Ishikawa (cell line): ENCODE measurements around the gene FLNC.
A peak's percentile ranks its signal among the peaks of the same experiment; 100 is the strongest.

Source experiments
- CEBPB ChIP-seq: IDR thresholded peaks from 2 replicates; pipeline ENCODE4 v1.6.1; 2012
- CREB1 ChIP-seq: IDR thresholded peaks from 2 replicates; pipeline ENCODE4 v1.6.1; 2012; ENCODE audit warnings: low read depth
- EGR1 ChIP-seq: IDR thresholded peaks from 2 replicates; pipeline ENCODE4 v1.6.1; 2012
- EP300 ChIP-seq: IDR thresholded peaks from 2 replicates; pipeline ENCODE4 v1.6.1; 2012; ENCODE audit warnings: borderline replicate concordance
- FOXM1 ChIP-seq: IDR thresholded peaks from 2 replicates; pipeline ENCODE4 v1.6.1; 2012; ENCODE audit warnings: low read depth, borderline replicate concordance
- NFIC ChIP-seq: IDR thresholded peaks from 2 replicates; pipeline ENCODE4 v1.6.1; 2012
- RAD21 ChIP-seq: IDR thresholded peaks from 2 replicates; pipeline ENCODE4 v1.6.1; 2012; ENCODE audit warnings: low read depth
- TAF1 ChIP-seq: IDR thresholded peaks from 2 replicates; pipeline ENCODE4 v1.6.1; 2012; ENCODE audit warnings: low read depth, mild to moderate bottlenecking
- TCF12 ChIP-seq: IDR thresholded peaks from 2 replicates; pipeline ENCODE4 v1.6.1; 2012; ENCODE audit warnings: low read depth
- TEAD4 ChIP-seq: IDR thresholded peaks from 2 replicates; pipeline ENCODE4 v1.6.1; 2012
- USF1 ChIP-seq: IDR thresholded peaks from 2 replicates; pipeline ENCODE4 v1.6.1; 2012
- YY1 ChIP-seq: IDR thresholded peaks from 2 replicates; pipeline ENCODE4 v1.6.1; 2012; ENCODE audit warnings: low read depth
- ZBTB7A ChIP-seq: IDR thresholded peaks from 2 replicates; pipeline ENCODE4 v1.6.1; 2012; ENCODE audit warnings: low read depth
- TF ChIP-seq, protein P1 (sequence below): IDR thresholded peaks from 2 replicates; pipeline ENCODE4 v1.6.1; 2012
- TF ChIP-seq, protein P2 (sequence below): IDR thresholded peaks from 2 replicates; pipeline ENCODE4 v1.6.1; 2012; ENCODE audit warnings: low read depth, mild to moderate bottlenecking

Gene FLNC

GRCh38 chr7:128793181-128793547, 37.0 kb upstream of the FLNC start:
- TF ChIP-seq CEBPB (no peak), NFIC (no peak), FOXM1 (no peak), TAF1 (no peak), USF1 (no peak), RAD21 (no peak), TEAD4 (no peak), TCF12 (no peak), EGR1 (no peak), YY1 (no peak), CREB1 (no peak), ZBTB7A (no peak)
- TF ChIP-seq, protein P1, sequence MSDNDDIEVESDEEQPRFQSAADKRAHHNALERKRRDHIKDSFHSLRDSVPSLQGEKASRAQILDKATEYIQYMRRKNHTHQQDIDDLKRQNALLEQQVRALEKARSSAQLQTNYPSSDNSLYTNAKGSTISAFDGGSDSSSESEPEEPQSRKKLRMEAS: no peak
- TF ChIP-seq, protein P2, sequence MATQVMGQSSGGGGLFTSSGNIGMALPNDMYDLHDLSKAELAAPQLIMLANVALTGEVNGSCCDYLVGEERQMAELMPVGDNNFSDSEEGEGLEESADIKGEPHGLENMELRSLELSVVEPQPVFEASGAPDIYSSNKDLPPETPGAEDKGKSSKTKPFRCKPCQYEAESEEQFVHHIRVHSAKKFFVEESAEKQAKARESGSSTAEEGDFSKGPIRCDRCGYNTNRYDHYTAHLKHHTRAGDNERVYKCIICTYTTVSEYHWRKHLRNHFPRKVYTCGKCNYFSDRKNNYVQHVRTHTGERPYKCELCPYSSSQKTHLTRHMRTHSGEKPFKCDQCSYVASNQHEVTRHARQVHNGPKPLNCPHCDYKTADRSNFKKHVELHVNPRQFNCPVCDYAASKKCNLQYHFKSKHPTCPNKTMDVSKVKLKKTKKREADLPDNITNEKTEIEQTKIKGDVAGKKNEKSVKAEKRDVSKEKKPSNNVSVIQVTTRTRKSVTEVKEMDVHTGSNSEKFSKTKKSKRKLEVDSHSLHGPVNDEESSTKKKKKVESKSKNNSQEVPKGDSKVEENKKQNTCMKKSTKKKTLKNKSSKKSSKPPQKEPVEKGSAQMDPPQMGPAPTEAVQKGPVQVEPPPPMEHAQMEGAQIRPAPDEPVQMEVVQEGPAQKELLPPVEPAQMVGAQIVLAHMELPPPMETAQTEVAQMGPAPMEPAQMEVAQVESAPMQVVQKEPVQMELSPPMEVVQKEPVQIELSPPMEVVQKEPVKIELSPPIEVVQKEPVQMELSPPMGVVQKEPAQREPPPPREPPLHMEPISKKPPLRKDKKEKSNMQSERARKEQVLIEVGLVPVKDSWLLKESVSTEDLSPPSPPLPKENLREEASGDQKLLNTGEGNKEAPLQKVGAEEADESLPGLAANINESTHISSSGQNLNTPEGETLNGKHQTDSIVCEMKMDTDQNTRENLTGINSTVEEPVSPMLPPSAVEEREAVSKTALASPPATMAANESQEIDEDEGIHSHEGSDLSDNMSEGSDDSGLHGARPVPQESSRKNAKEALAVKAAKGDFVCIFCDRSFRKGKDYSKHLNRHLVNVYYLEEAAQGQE: no peak

DNA sequence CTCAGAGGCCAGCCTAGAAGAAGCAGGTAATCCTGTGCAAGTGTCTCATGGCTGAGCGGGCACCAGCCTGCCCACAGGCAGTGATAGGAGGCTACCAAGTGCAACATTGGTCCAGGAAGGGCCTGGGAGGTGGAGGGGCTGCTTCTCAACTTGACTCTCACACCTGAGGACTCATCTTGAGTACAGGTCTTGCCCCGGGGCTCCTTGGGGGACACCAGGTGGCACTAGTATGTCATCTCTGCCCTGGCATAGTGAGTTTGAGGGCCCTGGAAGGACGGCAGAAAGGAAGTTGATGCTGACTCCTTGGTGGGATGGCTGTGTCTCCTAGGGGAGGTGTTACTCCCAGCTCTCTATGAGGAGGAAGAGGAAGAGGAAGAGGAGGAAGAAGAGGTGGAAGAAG, 36.2 kb upstream of the FLNC start:
- TF ChIP-seq CEBPB (no peak), FOXM1 (no peak), YY1 (no peak), EP300 (no peak), EGR1 (no peak), CREB1 (no peak), RAD21 (peak; percentile 55)

DNA sequence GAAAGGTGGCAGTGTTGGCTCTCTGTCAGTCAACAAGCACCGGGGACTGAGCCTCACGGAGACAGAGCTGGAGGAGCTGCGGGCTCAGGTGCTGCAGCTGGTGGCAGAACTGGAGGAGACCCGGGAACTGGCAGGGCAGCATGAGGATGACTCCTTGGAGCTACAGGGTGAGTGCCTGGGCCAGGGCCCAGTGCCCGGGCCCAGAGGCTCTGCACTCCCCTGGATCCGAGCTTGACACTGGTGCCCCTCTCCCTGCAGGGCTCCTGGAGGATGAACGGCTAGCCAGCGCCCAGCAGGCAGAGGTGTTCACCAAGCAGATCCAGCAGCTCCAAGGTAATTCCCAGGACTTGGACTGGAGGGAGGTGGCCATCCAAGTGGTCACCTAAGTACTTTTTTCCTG, 35.8 kb upstream of the FLNC start:
- no peak for TF ChIP-seq EP300
- TF ChIP-seq CREB1: no peak
- TF ChIP-seq CEBPB: no peak
- no peak for TF ChIP-seq TAF1
- TF ChIP-seq NFIC: no peak
- no peak for TF ChIP-seq ZBTB7A
- no peak for TF ChIP-seq YY1
- TF ChIP-seq RAD21: no peak
- TF ChIP-seq, protein P2: no peak
- TF ChIP-seq, protein P1: no peak
- no peak for TF ChIP-seq FOXM1
- TF ChIP-seq EGR1: no peak
- TF ChIP-seq USF1: no peak
- TF ChIP-seq TCF12: no peak
- no peak for TF ChIP-seq TEAD4

DNA sequence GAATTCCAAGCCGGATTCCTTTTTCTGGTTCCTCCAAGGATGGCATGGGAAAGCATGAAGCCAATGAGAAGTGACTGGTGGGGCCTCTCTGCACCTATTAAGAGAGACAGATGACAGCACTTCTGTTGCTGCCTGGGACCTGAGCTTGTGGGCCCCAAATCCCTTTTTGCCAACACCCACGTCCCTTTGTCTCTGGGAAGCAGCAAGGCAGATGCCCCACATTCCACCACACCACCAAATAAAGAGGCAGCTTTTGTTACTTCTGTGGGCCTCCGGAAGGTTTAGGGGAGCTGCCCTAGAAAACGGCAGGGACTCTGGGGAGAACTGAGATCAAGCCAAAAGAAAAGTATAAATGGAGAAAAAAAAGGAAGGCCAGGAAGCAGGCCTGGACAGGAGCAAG, 35.1 kb upstream of the FLNC start:
- TF ChIP-seq RAD21 (no peak), TCF12 (no peak), USF1 (no peak), NFIC (no peak), EP300 (no peak), YY1 (no peak), CEBPB (no peak), EGR1 (no peak), ZBTB7A (no peak), CREB1 (no peak), TAF1 (no peak), FOXM1 (no peak), TEAD4 (no peak)
- TF ChIP-seq, protein P1: no peak
- TF ChIP-seq, protein P2: no peak
